SK-N-DZ (cell line): ENCODE data around the gene LDLRAD4.

Experiments used
- DNase-seq: peaks from one replicate; pipeline ENCODE4 v3.0.0-alpha.2; 2015; ENCODE audit warnings: low spot score

Gene LDLRAD4

GRCh38 chr18:13265008-13265910 lies 46.7 kb downstream of the LDLRAD4 start:
- DNase-seq = no peak

DNA sequence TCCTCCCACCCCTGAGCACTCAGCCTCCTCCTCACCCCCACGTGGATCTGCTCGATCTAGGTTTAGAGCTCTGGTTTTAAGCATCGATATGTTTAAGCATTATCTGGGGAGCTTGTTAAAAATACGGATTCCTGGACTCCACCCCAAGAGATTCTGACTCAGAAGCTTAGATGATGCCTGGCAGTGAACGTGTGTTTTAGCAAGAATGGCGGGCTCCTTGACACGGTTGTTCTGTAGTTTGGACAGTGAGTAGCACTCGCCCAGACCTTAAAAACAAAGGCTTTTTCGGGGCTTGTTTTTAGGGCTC lies 47.3 kb downstream of the LDLRAD4 start:
- DNase-seq = no peak

DNA sequence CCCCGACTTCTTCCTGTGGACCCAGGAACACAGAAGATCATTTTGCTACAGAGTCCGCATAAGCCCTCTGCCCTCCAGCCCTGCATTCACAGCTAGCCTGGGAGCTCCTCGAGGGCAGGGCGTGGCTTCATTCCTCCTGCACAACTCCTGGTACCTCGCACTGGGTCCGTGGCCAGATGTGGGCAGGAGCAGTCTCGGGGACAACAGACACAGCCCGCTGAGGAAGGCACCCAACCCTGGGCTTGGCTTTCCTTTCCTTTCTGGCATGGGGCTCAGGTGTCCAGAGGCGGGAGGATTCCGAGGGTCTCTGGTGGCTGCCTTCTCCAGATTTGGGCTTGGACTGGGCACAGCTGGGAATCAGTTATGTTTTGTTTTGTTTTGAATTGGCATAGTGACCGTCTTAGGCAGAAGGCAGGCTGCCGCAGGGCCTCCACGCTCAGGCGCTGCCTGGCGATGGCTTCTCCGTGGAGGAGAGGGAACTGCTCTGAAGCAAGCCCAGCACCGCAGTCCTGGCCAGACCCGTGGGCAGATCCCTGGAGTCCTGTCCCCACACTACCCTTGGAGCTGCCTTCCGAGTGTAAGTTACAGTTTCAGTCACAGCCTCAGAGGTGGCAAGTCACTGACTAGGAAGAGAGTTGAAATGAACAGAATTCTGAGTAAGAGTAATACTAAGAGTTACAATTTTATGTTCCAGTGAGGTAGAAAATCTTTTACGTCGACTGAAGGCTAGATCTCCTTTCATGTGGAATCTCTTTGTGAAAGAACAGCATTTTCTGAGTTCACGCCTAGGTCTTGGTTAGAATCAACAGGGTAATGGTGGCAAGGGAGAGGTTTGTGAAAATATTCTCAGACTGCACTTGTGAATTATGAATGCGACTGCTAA lies 47.9 kb downstream of the LDLRAD4 start:
- DNase-seq = no peak

DNA sequence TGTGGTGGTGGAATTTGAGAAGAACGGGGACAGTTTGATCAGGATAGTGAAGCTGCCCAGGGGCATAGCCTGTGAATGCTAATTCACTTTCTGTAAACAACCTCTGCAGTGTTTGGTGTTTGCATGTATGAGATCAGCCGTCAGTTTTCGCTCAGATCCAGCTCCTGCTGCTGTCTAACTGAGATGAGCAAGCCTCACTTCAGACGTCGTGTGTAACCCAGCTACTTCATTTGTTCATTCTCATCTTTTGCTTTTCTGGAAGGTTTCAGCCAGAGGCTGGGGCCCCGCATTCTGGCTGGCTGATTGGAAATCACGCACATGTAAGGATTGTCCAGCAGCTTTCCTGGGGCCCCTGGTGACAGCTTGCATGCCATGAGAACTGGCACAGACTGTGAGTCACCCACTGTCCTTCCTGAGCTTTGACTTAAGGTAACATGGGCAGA lies 48.9 kb downstream of the LDLRAD4 start:
- DNase-seq = no peak

GRCh38 chr18:13268158-13269012 lies 49.8 kb downstream of the LDLRAD4 start:
- no peak for DNase-seq

DNA sequence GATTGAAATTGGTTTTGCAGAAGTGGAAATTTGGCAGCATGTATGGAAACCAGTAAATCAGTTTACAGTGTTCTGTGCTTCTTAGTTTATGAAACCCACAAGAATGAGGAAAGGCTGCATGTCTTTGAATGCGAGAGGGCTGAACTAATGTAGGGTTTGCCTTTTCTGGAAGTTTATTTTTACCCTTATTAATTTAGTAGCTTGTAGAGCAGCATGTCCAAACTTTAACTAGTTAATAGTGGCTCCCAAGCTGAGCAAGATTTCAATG lies 50.4 kb downstream of the LDLRAD4 start:
- no peak for DNase-seq

DNA sequence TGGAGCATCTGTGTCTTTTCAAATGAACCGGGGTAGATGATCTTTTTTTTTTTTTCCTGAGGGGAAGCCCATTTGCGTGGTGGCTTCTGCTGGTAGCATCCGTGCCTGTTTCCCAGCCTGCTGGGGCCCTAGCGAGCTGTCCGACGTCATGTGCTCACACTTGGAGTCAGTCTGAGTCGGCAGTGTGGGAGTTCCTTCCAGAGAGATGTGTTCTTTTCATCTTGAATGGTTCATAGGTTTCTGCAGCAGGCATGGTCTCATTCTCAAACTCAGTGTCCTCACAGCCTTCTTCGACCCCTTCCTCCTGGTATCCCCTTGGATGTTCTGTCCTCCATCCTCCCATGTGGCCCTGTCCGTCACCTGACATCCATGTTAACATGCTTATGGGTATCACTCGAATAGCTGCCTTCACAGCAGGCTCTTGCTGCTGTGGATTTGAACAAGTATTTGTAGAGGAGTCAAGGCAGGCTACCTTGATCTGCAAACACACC lies 51.0 kb downstream of the LDLRAD4 start:
- no peak for DNase-seq

DNA sequence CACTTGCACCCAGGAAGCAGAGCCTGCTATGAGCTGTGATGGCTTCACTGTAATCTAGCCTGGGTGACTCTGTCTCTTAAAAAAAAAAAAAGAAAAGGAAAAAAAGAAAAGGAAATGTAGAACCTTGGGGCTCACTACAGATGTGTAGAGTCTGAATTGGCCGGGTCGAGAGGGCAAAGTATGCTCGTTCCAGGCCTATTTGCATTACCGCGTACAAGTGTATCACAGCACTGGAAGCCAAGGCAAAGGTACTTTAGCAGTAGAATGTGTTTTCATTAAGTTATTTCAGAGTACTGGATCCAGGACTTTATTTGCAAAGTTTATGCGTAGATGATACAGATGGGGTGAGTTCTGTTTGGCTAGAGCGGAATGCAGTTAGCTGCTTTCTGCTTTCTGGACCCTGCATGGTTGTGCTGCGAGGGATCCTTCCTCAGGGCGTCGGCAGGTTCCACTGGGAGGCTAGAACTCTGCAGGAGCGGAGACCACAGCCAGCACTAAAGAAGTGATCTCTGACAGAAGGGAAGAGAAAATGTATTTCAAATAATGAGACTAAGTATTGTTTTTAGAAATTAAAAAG lies 51.8 kb downstream of the LDLRAD4 start:
- DNase-seq = no peak

GRCh38 chr18:13271302-13271911 lies 52.8 kb downstream of the LDLRAD4 start:
- no peak for DNase-seq

GRCh38 chr18:13272416-13272815 lies 53.9 kb downstream of the LDLRAD4 start:
- no peak for DNase-seq

- DNase-seq = no peak
Measured at GRCh38 chr18:13273800-13274199, 55.2 kb downstream of the LDLRAD4 start.

- no peak for DNase-seq
Measured at GRCh38 chr18:13275075-13275474, 56.5 kb downstream of the LDLRAD4 start.

DNA sequence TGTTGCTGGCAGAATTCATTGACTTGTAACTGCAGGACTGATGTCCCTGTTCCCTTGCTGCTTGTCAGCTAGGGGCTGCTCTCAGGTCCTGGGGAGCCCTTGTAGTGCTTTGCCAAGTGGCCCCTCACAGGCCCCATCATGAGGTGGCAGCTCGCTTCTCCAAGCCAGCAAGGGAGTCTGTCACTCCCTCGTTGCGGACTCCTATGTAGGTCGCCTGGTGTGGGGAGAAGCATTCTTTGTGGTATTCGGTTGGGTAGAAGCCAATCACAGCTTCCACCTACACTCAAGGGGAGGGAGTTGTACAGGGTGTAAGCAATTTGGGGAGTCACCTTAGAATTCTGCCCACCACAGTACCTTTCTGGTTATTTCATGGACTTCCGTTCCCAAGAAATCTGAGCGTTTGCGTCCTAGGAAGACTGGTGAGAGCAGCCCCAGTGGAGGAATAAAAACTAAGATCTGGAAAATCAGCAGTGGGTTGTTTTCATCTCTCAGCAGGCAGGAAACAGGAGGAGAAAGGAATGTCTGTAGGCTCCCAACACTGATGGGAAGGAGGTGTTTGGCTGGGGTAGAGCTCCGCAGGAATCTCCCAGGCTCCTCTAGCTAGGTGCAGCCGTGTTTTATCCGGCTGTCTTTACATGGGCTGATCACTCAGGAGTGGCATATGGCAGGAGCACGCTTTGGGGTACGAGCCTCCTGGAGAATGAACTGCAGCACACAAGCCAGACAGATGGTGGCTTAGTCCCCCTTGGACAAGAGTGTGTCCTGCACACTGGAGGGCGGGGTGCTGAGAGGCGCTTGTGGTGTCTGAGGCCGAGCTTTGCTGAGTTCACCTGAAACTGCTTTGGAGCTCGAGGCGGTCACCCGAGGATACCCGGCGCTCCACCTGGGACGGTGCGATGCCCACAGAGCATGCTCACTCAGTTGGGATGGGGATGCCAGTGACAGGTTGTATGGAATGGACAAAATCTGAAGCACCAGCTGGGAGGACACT lies 58.3 kb downstream of the LDLRAD4 start:
- no peak for DNase-seq

DNA sequence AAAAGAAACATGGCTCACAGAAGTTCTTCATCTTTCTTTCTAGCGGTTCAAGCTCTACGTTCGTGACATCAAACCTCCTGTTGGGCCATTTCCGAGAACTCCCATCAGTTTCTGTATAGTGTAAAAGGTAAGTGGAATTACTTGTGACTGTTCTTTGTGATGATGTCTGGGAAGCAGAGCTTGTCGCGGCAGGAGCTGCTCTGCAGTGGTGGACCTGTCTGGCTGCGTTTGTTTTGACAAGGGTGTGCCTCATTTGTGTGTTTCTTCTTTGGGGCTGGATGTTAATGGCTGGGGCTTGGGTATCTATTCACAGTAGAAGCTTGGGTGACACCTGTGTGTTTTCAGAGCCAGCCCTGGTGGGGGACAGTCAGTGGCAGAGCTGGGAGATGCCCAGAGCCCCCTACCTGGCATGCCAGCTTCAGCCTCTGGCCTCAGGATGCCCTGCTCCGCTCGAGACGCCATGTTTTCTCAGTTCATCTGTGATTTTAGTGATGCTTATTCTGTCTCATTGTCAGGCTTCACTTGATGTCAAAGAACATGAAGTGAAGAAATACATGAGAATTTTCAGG lies 59.6 kb downstream of the LDLRAD4 start:
- DNase-seq = no peak

GRCh38 chr18:13279181-13280069 lies 60.9 kb downstream of the LDLRAD4 start:
- DNase-seq = no peak

GRCh38 chr18:13280070-13280795 lies 61.7 kb downstream of the LDLRAD4 start:
- DNase-seq = no peak

DNA sequence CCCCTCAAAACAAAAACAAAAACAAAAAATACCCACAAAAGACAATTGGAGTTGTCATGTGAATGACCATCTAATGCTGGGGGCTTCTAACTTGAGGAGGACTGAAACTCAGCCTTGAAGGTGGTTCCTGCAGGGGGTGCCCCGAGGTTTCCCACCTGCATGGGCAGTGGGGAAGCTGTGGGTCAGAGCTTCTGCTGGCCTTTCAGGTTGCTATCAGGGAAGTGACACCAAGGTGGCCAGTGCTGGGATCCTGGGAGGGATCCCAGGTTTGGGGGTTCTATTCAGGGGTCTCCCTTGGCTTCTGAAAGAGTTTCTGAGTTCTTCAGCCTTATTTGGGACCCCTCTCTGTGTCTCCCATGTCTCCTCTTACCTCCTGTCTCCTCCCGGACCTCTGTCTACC lies 62.8 kb downstream of the LDLRAD4 start:
- DNase-seq = no peak

DNA sequence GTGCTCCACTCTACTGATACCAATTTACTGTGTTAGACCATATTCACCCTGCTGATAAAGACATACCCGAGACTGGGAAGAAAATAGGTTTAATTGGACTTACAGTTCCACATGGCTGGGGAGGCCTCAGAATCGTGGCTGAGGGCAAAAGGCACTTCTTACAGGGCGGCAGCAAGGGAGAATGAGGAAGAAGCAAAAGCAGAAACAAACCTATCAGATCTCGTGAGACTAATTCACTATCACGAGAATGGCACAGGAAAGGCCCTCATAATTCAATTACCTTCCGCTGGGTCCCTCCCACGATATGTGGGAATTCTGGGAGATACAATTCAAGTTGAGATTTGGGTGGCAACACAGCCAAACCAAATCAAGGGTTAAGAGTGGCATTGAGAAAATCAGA lies 65.2 kb downstream of the LDLRAD4 start:
- DNase-seq = no peak
